ENCODE measurements around the gene ZC3H4. TPM values are rescaled to one million over a fixed set of nuclear protein-coding genes. Genes with fewer than 3 reads are reported as not detected.

ZC3H4 gene
- total and polyA plus RNA-seq, 7 donors: 5.4 to 25.3 (median 20.4) TPM

DNA sequence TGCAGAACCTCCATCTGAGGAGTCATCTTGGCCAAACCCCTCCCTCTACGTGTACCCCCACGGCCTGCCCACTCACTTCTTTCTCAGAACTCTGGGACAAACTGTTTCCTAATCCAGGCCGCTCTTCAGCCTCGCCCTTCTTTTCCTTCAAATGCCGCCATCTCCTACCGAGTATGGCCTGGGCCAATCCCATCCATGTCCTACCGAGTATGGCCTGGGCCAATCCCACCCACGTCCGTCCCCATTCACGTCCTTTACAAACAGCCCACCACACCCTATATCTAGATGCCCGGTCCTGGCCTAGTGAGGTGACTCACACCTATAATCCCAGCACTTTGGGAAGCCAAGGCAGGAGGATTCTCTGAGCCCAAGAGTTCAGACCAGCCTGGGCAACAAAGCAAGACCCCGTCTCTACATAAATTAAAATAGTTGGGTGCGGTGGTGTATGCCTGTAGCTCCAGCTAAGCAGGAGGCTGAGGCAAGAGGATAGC, 66.3 kb downstream of the ZC3H4 start:
- H3K9me3 ChIP-seq: no peaks in the 10 kb centered on the region
- TF ChIP-seq, protein P1, sequence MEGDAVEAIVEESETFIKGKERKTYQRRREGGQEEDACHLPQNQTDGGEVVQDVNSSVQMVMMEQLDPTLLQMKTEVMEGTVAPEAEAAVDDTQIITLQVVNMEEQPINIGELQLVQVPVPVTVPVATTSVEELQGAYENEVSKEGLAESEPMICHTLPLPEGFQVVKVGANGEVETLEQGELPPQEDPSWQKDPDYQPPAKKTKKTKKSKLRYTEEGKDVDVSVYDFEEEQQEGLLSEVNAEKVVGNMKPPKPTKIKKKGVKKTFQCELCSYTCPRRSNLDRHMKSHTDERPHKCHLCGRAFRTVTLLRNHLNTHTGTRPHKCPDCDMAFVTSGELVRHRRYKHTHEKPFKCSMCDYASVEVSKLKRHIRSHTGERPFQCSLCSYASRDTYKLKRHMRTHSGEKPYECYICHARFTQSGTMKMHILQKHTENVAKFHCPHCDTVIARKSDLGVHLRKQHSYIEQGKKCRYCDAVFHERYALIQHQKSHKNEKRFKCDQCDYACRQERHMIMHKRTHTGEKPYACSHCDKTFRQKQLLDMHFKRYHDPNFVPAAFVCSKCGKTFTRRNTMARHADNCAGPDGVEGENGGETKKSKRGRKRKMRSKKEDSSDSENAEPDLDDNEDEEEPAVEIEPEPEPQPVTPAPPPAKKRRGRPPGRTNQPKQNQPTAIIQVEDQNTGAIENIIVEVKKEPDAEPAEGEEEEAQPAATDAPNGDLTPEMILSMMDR (IDR thresholded peaks at IDR 0.05): no peak
- TF ChIP-seq EP300 (IDR thresholded peaks at IDR 0.05): no peak
- no peak for TF ChIP-seq POLR2AphosphoS5 (IDR thresholded peaks at IDR 0.05)
- no peak for TF ChIP-seq POLR2A (IDR thresholded peaks at IDR 0.05)
- DNase-seq: no peak
- no peaks in the 10 kb centered on the region for H3K27me3 ChIP-seq
- peaks cover 0 to 6% (median 0%) of the 10 kb centered on the region in 4 donors for H3K36me3 ChIP-seq
- peak overlapping the region; percentile 87 to 96 (median 91) for H3K27ac ChIP-seq
- intact Hi-C loops (cut with DNase I): loop anchor here (10.0 kb wide), 1 partner anchor 197 kb away; no protein-coding TSS in a partner anchor
- 85 to 89% methylated on average over 13 of the region's 13 CpGs for WGBS, 2 donors
- peaks cover 0 to 13% (median 3%) of the 10 kb centered on the region in 4 donors for H3K4me1 ChIP-seq
- peak overlapping the region; percentile 91 to 97 (median 96) for H3K4me3 ChIP-seq

DNA sequence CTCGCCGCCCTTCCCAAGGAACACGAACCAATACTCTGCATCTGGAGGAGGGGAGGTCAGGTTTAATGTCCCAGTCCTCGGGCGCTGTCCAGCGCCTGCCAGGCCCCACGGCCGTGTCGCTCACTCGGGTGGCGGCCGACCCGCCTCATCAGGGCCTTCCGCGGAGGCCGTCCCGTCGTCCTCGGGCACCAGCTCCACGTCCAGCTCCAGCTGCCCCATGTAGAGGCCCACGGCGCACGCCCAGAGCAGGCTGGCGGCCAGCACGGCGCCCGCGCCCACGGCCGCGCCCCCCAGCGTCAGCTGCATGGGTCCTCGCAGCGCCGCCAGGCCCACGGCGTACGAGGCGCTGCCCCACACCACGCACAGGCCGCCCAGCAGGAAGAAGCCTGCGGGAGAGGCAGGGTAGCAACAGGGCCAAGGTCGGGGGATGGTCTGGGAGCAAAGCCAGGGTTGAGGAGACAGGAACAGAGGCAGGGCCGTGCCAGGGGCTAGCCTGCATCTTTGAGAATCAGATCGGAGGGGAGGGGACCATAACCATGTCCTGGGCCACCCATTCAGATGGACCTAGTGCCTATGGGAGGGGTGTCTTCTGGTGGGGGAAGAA, 67.6 kb downstream of the ZC3H4 start:
- WGBS, 2 donors: 92 to 95% methylated on average over 45 of the region's 45 CpGs
- intact Hi-C loops (cut with DNase I): loop anchor here (10.0 kb wide), 1 partner anchor 199 kb away; no protein-coding TSS in a partner anchor
- Histone ChIP-seq H3K9me3 (no peaks in the 10 kb centered on the region), H3K4me3 (no peak overlapping the region), H3K36me3 (peaks cover 0 to 6% (median 0%) of the 10 kb centered on the region in 4 donors), H3K27ac (no peak overlapping the region), H3K27me3 (no peaks in the 10 kb centered on the region), H3K4me1 (peaks cover 0 to 13% (median 3%) of the 10 kb centered on the region in 4 donors)
- no peak for DNase-seq
- TF ChIP-seq, protein P1 (IDR thresholded peaks at IDR 0.05): no peak
- TF ChIP-seq POLR2AphosphoS5 (IDR thresholded peaks at IDR 0.05): no peak

DNA sequence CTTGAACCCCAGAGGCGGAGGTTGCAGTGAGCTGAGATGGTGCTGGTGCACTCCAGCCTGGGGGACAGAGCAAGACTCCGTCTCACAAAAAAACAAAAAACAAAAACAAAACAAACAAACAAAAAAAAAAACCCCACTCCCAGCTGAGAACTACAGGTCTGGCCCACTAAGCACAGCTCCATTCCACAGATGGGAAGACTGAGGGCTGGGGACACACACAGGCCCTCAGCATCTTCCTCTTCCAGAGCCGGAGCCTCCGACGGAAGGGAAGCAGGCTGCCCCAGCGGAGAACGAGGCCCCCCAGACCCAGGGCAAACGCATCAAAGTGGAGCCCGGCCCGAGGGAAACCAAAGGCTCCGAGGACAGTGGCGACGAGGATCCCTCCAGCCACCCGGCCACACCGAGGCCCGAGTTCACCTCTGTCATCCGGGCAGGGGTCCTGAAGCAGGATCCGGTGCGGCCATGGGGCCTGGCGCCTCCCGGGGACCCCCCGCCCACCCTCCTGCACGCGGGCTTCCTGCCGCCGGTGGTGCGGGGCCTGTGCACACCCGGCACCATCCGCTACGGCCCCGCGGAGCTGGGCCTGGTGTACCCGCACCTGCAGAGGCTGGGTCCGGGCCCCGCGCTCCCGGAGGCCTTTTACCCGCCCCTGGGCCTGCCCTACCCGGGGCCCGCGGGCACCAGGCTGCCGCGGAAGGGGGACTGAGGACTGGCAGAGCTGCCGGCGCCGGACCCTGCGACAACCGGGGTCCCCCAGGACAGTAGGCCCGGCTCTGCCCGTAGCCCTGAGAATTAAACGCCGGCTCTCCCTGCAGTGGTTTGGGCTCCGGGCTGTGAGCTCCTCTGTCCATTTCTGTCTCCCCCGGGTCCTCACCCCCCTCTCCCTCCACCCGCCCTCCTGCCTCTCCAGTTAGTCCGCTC, 68.4 kb downstream of the ZC3H4 start:
- intact Hi-C loops (cut with DNase I): loop anchor here (10.0 kb wide), 1 partner anchor 200 kb away; no protein-coding TSS in a partner anchor
- DNase-seq: no peak
- peaks cover 0 to 13% (median 3%) of the 10 kb centered on the region in 4 donors for H3K4me1 ChIP-seq
- H3K36me3 ChIP-seq: peaks cover 0 to 6% (median 0%) of the 10 kb centered on the region in 4 donors
- no peaks in the 10 kb centered on the region for H3K27me3 ChIP-seq
- 95 to 96% methylated on average over 56 of the region's 56 CpGs for whole genome bisulfite sequencing, 2 donors
- TF ChIP-seq EP300 (IDR thresholded peaks at IDR 0.05) (no peak), POLR2A (IDR thresholded peaks at IDR 0.05) (no peak), POLR2AphosphoS5 (IDR thresholded peaks at IDR 0.05) (no peak)
- TF ChIP-seq, protein P1 (IDR thresholded peaks at IDR 0.05): no peak
- H3K4me3 ChIP-seq: no peak overlapping the region
- no peak overlapping the region for H3K27ac ChIP-seq
- H3K9me3 ChIP-seq: no peaks in the 10 kb centered on the region

DNA sequence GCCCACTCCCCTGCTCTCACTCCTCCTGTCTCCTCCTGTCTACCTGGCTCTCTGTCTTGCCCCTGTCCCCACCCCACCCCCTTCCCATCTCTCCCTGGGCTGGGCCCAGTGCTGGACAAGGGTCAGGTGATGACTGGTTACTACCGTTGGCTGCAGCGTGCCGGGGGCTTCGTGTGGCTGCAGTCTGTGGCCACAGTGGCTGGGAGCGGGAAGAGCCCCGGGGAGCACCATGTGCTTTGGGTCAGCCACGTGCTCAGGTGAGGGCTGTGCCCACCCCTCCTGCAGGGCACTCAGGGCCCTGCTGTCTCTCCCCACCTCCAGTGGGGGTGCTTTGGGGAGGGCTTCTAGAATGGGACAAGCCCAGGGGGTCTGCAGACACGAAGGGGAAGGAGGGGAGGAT, 72.7 kb downstream of the ZC3H4 start:
- H3K4me1 ChIP-seq: peaks cover 0 to 7% (median 6%) of the 10 kb centered on the region in 4 donors
- 79 to 86% methylated on average over 8 of the region's 8 CpGs for WGBS, 2 donors
- no peak overlapping the region for H3K4me3 ChIP-seq
- no peak overlapping the region for H3K27ac ChIP-seq
- intact Hi-C loops (cut with DNase I): loop anchor here (10.0 kb wide), 1 partner anchor 204 kb away; no protein-coding TSS in a partner anchor
- TF ChIP-seq POLR2A (IDR thresholded peaks at IDR 0.05) (no peak), EP300 (IDR thresholded peaks at IDR 0.05) (no peak), POLR2AphosphoS5 (IDR thresholded peaks at IDR 0.05) (no peak)
- TF ChIP-seq, protein P1 (IDR thresholded peaks at IDR 0.05): no peak
- no peaks in the 10 kb centered on the region for H3K27me3 ChIP-seq
- no peak for DNase-seq
- H3K36me3 ChIP-seq: peaks cover 0 to 6% (median 0%) of the 10 kb centered on the region in 4 donors
- no peaks in the 10 kb centered on the region for H3K9me3 ChIP-seq

Measured in sigmoid colon (tissue), 7 donors.